KMS-11 (cell line): Measurements from ENCODE around the gene RPS6KA5.
"Not testable (repeated sequence)": the region's sequence is repeated elsewhere in the genome, so short reads cannot be mapped to it uniquely, and the experiment has no call there.

Source experiments
- H2AFZ ChIP-seq: fragments of 200-600 bp; sonication (generic); 2 replicates; pipeline ENCODE4 v1.6.1; 2016; ENCODE audit warnings: antibody characterized with exemption, mixed run types, low read depth
- H3K27ac ChIP-seq: fragments of 200-600 bp; sonication (generic); 2 replicates; pipeline ENCODE4 v1.6.1; 2016; ENCODE audit warnings: mild to moderate bottlenecking, mixed run types
- H3K27me3 ChIP-seq: fragments of 200-600 bp; sonication (generic); 2 replicates; pipeline ENCODE4 v1.6.1; 2017; ENCODE audit warnings: mild to moderate bottlenecking, low read depth, mixed run types, moderate library complexity; ENCODE audit not compliant: insufficient read depth
- H3K36me3 ChIP-seq: fragments of 200-600 bp; sonication (generic); 2 replicates; pipeline ENCODE4 v1.6.1; 2017; ENCODE audit warnings: mild to moderate bottlenecking, mixed run types; ENCODE audit not compliant: insufficient read depth
- H3K4me1 ChIP-seq: fragments of 200-600 bp; sonication (generic); 2 replicates; pipeline ENCODE4 v1.6.1; 2016; ENCODE audit warnings: mild to moderate bottlenecking, low read depth, mixed run types; ENCODE audit not compliant: poor library complexity, severe bottlenecking
- H3K4me2 ChIP-seq: fragments of 200-600 bp; sonication (generic); 2 replicates; pipeline ENCODE4 v1.7.0; 2016; ENCODE audit warnings: mild to moderate bottlenecking, mixed run types
- H3K4me3 ChIP-seq: fragments of 200-600 bp; sonication (generic); IDR thresholded peaks from 2 replicates; pipeline ENCODE4 v1.6.1; 2017; ENCODE audit warnings: low read depth, low read length, mixed read lengths; ENCODE audit not compliant: insufficient read depth
- H3K79me2 ChIP-seq: fragments of 200-600 bp; sonication (generic); 2 replicates; pipeline ENCODE4 v1.6.1; 2016; ENCODE audit warnings: low read depth, mixed run types; ENCODE audit not compliant: insufficient read depth
- H3K9ac ChIP-seq: fragments of 200-600 bp; sonication (generic); 2 replicates; pipeline ENCODE4 v1.6.1; 2016; ENCODE audit warnings: mild to moderate bottlenecking, mixed run types
- H4K20me1 ChIP-seq: fragments of 200-600 bp; sonication (generic); 2 replicates; pipeline ENCODE4 v1.6.1; 2016; ENCODE audit warnings: mild to moderate bottlenecking, mixed run types; ENCODE audit not compliant: insufficient read depth
- CTCF ChIP-seq: fragments of 200-600 bp; sonication (generic); conservative IDR thresholded peaks from 2 replicates; pipeline ENCODE4 v1.6.1; 2017; ENCODE audit warnings: low read depth, mild to moderate bottlenecking, antibody characterized with exemption, low read length, moderate library complexity, mixed read lengths

RPS6KA5 gene

GRCh38 chr14:90867501-90867900, 192.9 kb downstream of the RPS6KA5 start:
- H3K27me3 ChIP-seq = no peaks in the 10 kb centered on the region
- H2AFZ ChIP-seq = no peak overlapping the region
- no peak overlapping the region for H3K9ac ChIP-seq
- H3K4me3 ChIP-seq = no peak overlapping the region
- H3K27ac ChIP-seq = no peak overlapping the region
- H3K4me1 ChIP-seq = no peaks in the 10 kb centered on the region
- no peak for TF ChIP-seq CTCF
- H3K36me3 ChIP-seq = no peaks in the 10 kb centered on the region
- H3K4me2 ChIP-seq = no peak overlapping the region
- no peaks in the 10 kb centered on the region for H3K79me2 ChIP-seq
- no peaks in the 10 kb centered on the region for H4K20me1 ChIP-seq

DNA sequence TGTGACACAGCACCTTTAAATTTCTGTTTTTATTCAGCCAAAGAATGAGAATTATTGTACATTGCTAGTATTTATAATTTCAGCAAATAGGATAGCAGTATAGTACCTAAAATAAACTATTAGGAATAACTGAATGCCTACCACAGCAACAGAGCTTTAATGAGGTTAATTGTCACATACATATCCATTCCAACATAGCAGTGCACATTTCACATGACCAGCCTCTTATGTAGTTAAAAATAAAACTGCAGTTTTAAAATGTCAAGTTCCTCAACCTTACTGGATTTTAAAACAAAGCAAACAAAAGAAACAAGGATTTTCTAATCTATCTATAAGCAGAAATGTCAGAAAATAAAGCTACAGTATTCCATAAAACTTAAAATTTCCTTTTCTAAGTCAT, 193.6 kb downstream of the RPS6KA5 start:
- Histone ChIP-seq H3K9ac (no peak overlapping the region), H3K79me2 (no peaks in the 10 kb centered on the region), H3K4me2 (no peak overlapping the region), H3K4me1 (no peaks in the 10 kb centered on the region), H3K27ac (no peak overlapping the region), H4K20me1 (no peaks in the 10 kb centered on the region), H2AFZ (no peak overlapping the region), H3K27me3 (no peaks in the 10 kb centered on the region), H3K36me3 (no peaks in the 10 kb centered on the region), H3K4me3 (no peak overlapping the region)
- TF ChIP-seq CTCF = no peak

- Histone ChIP-seq H3K9ac (no peak overlapping the region), H2AFZ (no peak overlapping the region), H3K27ac (no peak overlapping the region), H3K4me2 (no peak overlapping the region), H3K4me1 (no peaks in the 10 kb centered on the region), H3K79me2 (no peaks in the 10 kb centered on the region), H3K36me3 (no peaks in the 10 kb centered on the region), H4K20me1 (no peaks in the 10 kb centered on the region), H3K27me3 (no peaks in the 10 kb centered on the region), H3K4me3 (no peak overlapping the region)
- TF ChIP-seq CTCF = no peak
Measured at GRCh38 chr14:90864741-90865140, 195.7 kb downstream of the RPS6KA5 start.

GRCh38 chr14:90858511-90858910, 201.9 kb downstream of the RPS6KA5 start:
- Histone ChIP-seq H3K4me2 (no peak overlapping the region), H3K4me1 (no peaks in the 10 kb centered on the region), H2AFZ (no peak overlapping the region), H3K79me2 (no peaks in the 10 kb centered on the region), H3K27ac (no peak overlapping the region), H3K36me3 (no peaks in the 10 kb centered on the region), H3K27me3 (no peaks in the 10 kb centered on the region), H3K4me3 (no peak overlapping the region), H4K20me1 (no peaks in the 10 kb centered on the region), H3K9ac (no peak overlapping the region)
- no peak for TF ChIP-seq CTCF

DNA sequence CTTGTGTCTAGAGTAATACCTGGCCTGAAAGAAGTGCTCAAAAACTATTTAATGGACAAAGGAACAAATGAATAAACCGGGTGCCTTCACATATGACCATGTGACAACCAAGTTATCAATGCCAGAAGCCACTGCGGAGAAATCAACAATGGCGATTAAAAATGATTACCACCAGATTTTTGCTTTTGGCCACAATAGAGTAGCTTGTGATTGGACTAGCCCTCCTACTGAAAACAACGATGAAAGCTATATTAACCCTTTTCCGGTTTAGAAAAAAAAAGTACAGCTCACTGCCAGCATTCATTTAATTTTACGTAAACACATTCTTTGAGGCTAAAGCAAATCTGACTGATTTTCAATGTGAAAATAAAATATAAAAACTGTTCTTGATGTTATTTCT, 202.6 kb downstream of the RPS6KA5 start:
- no peaks in the 10 kb centered on the region for H3K36me3 ChIP-seq
- no peaks in the 10 kb centered on the region for H4K20me1 ChIP-seq
- H3K4me1 ChIP-seq = no peaks in the 10 kb centered on the region
- no peak for TF ChIP-seq CTCF
- no peak overlapping the region for H3K9ac ChIP-seq
- H3K4me2 ChIP-seq = no peak overlapping the region
- H2AFZ ChIP-seq = no peak overlapping the region
- no peak overlapping the region for H3K4me3 ChIP-seq
- no peaks in the 10 kb centered on the region for H3K27me3 ChIP-seq
- no peaks in the 10 kb centered on the region for H3K79me2 ChIP-seq
- no peak overlapping the region for H3K27ac ChIP-seq

DNA sequence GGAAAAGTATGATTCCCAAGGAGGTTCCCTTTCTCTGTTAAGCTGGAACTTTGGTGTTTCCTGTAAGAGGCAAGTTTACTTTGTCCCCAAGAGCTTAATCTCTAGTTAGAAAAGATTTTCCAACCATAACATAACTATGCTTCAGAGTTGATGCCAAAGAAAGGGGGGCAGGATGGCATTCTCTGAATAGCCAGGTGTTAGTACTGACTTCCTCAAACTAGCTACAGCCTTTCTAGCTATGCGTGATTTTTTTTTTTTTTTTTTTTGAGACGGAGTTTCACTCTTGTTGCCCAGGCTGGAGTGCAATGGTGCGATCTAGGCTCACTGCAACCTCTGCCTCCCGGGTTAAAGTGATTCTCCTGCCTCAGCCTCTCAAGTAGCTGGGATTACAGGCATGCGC, 204.3 kb downstream of the RPS6KA5 start:
- H3K27ac ChIP-seq, H3K4me2 ChIP-seq, H3K4me3 ChIP-seq, H4K20me1 ChIP-seq, H3K9ac ChIP-seq, H3K4me1 ChIP-seq, H2AFZ ChIP-seq, H3K79me2 ChIP-seq, H3K27me3 ChIP-seq, H3K36me3 ChIP-seq: not testable (repeated sequence)
